WTC11 (cell line): ENCODE data around the gene LAMA1. TPM values are rescaled to one million over a fixed set of nuclear protein-coding genes. Genes with fewer than 3 reads are reported as not detected.

Source experiments
- ATAC-seq: fragments of 200-7000 bp; cut with Tn5 transposase; 2 replicates; pipeline ENCODE4 v1.10.0; 2021; ENCODE audit warnings: mild to moderate bottlenecking, moderate library complexity
- CTCF ChIA-PET: fragments of 300-600 bp; sonication (Branson Sonifier 250); formaldehyde crosslinking; loops from one replicate; lab custom pipeline; 2021; ENCODE audit warnings: antibody characterized with exemption; lab: Charles Lee
- POLR2A ChIA-PET: fragments of 350-600 bp; sonication (Branson Sonifier 250); formaldehyde crosslinking; loops from one replicate; lab custom pipeline; 2021; ENCODE audit warnings: antibody characterized with exemption; lab: Charles Lee
- DNase-seq: peaks from one replicate; pipeline ENCODE4 v3.0.0; 2021; ENCODE audit warnings: low spot score
- H3K27ac Mint-ChIP-seq: 2 replicates; pipeline ENCODE4 v1.8.0; 2021; ENCODE audit warnings: mixed read lengths
- H3K27me3 Mint-ChIP-seq: 2 replicates; pipeline ENCODE4 v1.8.0; 2021; ENCODE audit warnings: low read depth, mild to moderate bottlenecking, moderate library complexity, mixed read lengths
- H3K36me3 Mint-ChIP-seq: 2 replicates; pipeline ENCODE4 v1.8.0; 2021; ENCODE audit warnings: mixed read lengths
- H3K4me1 Mint-ChIP-seq: 2 replicates; pipeline ENCODE4 v1.8.0; 2022; ENCODE audit warnings: mixed read lengths
- H3K4me3 Mint-ChIP-seq: 2 replicates; pipeline ENCODE4 v1.8.0; 2021; ENCODE audit warnings: mild to moderate bottlenecking, moderate library complexity, mixed read lengths
- H3K9me3 Mint-ChIP-seq: 2 replicates; pipeline ENCODE4 v1.8.0; 2021; ENCODE audit warnings: mixed read lengths
- CBFB ChIP-seq: sonication (generic); formaldehyde crosslinking; IDR thresholded peaks from 2 replicates; pipeline ENCODE4 v1.8.1; 2022; ENCODE audit warnings: mild to moderate bottlenecking, low read depth, missing genetic modification reagents
- EMX1 ChIP-seq: fragments of 250-450 bp; sonication (Bioruptor Pico); IDR thresholded peaks from 2 replicates; pipeline ENCODE4 v1.8.0; 2021; ENCODE audit warnings: mild to moderate bottlenecking
- ETV6 ChIP-seq: sonication (generic); formaldehyde crosslinking; IDR thresholded peaks from 2 replicates; pipeline ENCODE4 v1.8.1; 2022; ENCODE audit warnings: mild to moderate bottlenecking, missing genetic modification reagents
- GABPB1 ChIP-seq: sonication (generic); formaldehyde crosslinking; IDR thresholded peaks from 2 replicates; pipeline ENCODE4 v1.8.1; 2023; ENCODE audit warnings: mild to moderate bottlenecking, missing genetic modification reagents
- MXD4 ChIP-seq: fragments of 250-450 bp; sonication (Bioruptor Pico); IDR thresholded peaks from 2 replicates; pipeline ENCODE4 v1.8.0; 2021; ENCODE audit warnings: mild to moderate bottlenecking, moderate library complexity, borderline replicate concordance
- MYBL2 ChIP-seq: sonication (generic); formaldehyde crosslinking; IDR thresholded peaks from 2 replicates; pipeline ENCODE4 v1.8.1; 2023; ENCODE audit warnings: mild to moderate bottlenecking, moderate library complexity, missing genetic modification reagents
- NFATC4 ChIP-seq: fragments of 250-450 bp; sonication (Bioruptor Pico); IDR thresholded peaks from 2 replicates; pipeline ENCODE4 v1.9.0; 2021; ENCODE audit warnings: mild to moderate bottlenecking
- PRDM15 ChIP-seq: sonication (generic); formaldehyde crosslinking; IDR thresholded peaks from 2 replicates; pipeline ENCODE4 v1.8.0; 2022; ENCODE audit warnings: missing genetic modification reagents
- PREB ChIP-seq: sonication (generic); formaldehyde crosslinking; IDR thresholded peaks from 2 replicates; pipeline ENCODE4 v1.8.1; 2022; ENCODE audit warnings: mild to moderate bottlenecking, missing genetic modification reagents, moderate library complexity, borderline replicate concordance
- RORB ChIP-seq: fragments of 250-450 bp; sonication (Bioruptor Pico); IDR thresholded peaks from 2 replicates; pipeline ENCODE4 v1.9.0; 2021; ENCODE audit warnings: mild to moderate bottlenecking
- SOX15 ChIP-seq: fragments of 250-450 bp; sonication (Bioruptor Pico); IDR thresholded peaks from 2 replicates; pipeline ENCODE4 v1.9.0; 2021; ENCODE audit warnings: mild to moderate bottlenecking
- ZBTB21 ChIP-seq: sonication (generic); formaldehyde crosslinking; IDR thresholded peaks from 2 replicates; pipeline ENCODE4 v1.8.1; 2023; ENCODE audit warnings: mild to moderate bottlenecking, missing genetic modification reagents, borderline replicate concordance
- ZNF281 ChIP-seq: sonication (generic); formaldehyde crosslinking; IDR thresholded peaks from 2 replicates; pipeline ENCODE4 v1.8.0; 2023; ENCODE audit warnings: mild to moderate bottlenecking, missing genetic modification reagents
- ZNF425 ChIP-seq: fragments of 250-450 bp; sonication (Bioruptor Pico); conservative IDR thresholded peaks from 2 replicates; pipeline ENCODE4 v1.9.0; 2021; ENCODE audit warnings: mild to moderate bottlenecking
- total RNA-seq: library from RNA; stranded (reverse); gene quantifications from 3 replicates; pipeline ENCODE4 v1.2.3, GENCODE V29; 2021
- TF ChIP-seq, protein P1 (sequence below): fragments of 200-600 bp; IDR thresholded peaks from 2 replicates; pipeline ENCODE4 v1.8.0; 2022; ENCODE audit warnings: antibody characterized with exemption
- TF ChIP-seq, protein P2 (sequence below): sonication (generic); formaldehyde crosslinking; IDR thresholded peaks from 2 replicates; pipeline ENCODE4 v1.8.1; 2023; ENCODE audit warnings: mild to moderate bottlenecking, missing genetic modification reagents, moderate library complexity
- TF ChIP-seq, protein P3 (sequence below): sonication (generic); formaldehyde crosslinking; IDR thresholded peaks from 2 replicates; pipeline ENCODE4 v1.8.0; 2023; ENCODE audit warnings: missing genetic modification reagents

LAMA1 gene
- total RNA-seq, 1 experiment from 2014 or later = 50.7 TPM

DNA sequence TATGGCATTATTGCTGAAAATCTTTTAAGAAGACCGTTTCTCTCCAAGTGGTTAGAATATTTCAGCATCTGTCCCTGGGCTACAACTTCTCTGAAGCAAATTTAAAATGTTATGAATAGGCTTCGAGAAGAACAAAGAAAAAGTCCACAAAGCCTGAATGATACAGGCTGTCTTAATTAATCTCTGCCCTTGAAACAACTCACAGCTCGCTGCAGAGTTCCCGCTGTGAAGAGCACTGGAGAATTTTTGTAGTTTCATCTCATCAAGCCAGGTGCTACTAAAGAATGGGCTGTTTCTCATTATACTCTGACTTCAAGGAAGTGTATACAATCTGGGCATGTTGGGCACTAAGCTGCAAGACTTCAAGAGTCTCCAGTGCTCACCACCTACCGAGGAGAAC lies 67.6 kb downstream of the LAMA1 start:
- ChIA-PET POLR2A (no interaction called here), CTCF (interaction anchor here (1.2 kb wide), 1 partner anchor 11 kb away, joined by 3 read pairs; no protein-coding TSS in a partner anchor)
- no peaks in the 10 kb centered on the region for H3K9me3 Mint-ChIP-seq
- no peak for ATAC-seq
- DNase-seq = no peak
- H3K36me3 Mint-ChIP-seq = peaks cover 5% of the 10 kb centered on the region; the same call in 1 of the 2 replicates
- no peak overlapping the region for H3K4me3 Mint-ChIP-seq
- no peak for TF ChIP-seq GABPB1 (CRISPR knock-in tag)
- no peak for TF ChIP-seq MYBL2 (CRISPR knock-in tag)
- no peak for TF ChIP-seq ETV6
- no peak for TF ChIP-seq EMX1
- TF ChIP-seq RORB (CRISPR knock-in tag) = no peak
- TF ChIP-seq PRDM15 (CRISPR knock-in tag) = no peak
- no peak for TF ChIP-seq ZNF281
- TF ChIP-seq, protein P1, sequence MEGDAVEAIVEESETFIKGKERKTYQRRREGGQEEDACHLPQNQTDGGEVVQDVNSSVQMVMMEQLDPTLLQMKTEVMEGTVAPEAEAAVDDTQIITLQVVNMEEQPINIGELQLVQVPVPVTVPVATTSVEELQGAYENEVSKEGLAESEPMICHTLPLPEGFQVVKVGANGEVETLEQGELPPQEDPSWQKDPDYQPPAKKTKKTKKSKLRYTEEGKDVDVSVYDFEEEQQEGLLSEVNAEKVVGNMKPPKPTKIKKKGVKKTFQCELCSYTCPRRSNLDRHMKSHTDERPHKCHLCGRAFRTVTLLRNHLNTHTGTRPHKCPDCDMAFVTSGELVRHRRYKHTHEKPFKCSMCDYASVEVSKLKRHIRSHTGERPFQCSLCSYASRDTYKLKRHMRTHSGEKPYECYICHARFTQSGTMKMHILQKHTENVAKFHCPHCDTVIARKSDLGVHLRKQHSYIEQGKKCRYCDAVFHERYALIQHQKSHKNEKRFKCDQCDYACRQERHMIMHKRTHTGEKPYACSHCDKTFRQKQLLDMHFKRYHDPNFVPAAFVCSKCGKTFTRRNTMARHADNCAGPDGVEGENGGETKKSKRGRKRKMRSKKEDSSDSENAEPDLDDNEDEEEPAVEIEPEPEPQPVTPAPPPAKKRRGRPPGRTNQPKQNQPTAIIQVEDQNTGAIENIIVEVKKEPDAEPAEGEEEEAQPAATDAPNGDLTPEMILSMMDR = no peak
- no peak for TF ChIP-seq PREB (CRISPR knock-in tag)
- no peak for TF ChIP-seq NFATC4 (CRISPR knock-in tag)
- H3K4me1 Mint-ChIP-seq = no peaks in the 10 kb centered on the region
- no peaks in the 10 kb centered on the region for H3K27me3 Mint-ChIP-seq
- H3K27ac Mint-ChIP-seq = no peak overlapping the region

DNA sequence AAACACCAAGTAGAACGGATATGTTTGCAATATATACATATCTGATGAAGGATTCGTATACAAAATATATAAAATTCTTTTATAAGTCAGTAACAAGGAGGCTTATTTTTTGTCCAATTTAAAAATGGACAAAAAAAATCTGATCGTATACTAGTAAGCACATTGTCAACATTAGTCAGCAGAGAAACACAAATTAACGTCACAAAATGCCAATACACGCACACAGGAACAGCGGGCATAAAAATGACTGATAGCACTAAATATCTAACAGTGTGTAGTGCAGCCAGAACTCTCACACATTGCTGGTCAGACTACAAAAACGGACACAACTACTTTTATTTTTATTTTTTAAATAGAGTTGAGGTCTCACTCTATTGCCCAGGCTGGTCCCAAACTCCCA lies 69.5 kb downstream of the LAMA1 start:
- DNase-seq (no peak), ATAC-seq (no peak)
- peaks cover 8% of the 10 kb centered on the region; the same call in 1 of the 2 replicates for H3K36me3 Mint-ChIP-seq
- POLR2A ChIA-PET = no interaction called here
- no peaks in the 10 kb centered on the region for H3K9me3 Mint-ChIP-seq
- H3K4me1 Mint-ChIP-seq = no peaks in the 10 kb centered on the region
- H3K27me3 Mint-ChIP-seq = no peaks in the 10 kb centered on the region
- CTCF ChIA-PET = no interaction called here
- no peak for TF ChIP-seq ZNF425 (CRISPR knock-in tag)
- TF ChIP-seq CBFB (CRISPR knock-in tag) = no peak
- TF ChIP-seq ZBTB21 (CRISPR knock-in tag) = no peak
- TF ChIP-seq MYBL2 (CRISPR knock-in tag) = no peak
- TF ChIP-seq PRDM15 (CRISPR knock-in tag) = no peak
- TF ChIP-seq, protein P2, sequence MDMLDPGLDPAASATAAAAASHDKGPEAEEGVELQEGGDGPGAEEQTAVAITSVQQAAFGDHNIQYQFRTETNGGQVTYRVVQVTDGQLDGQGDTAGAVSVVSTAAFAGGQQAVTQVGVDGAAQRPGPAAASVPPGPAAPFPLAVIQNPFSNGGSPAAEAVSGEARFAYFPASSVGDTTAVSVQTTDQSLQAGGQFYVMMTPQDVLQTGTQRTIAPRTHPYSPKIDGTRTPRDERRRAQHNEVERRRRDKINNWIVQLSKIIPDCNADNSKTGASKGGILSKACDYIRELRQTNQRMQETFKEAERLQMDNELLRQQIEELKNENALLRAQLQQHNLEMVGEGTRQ = no peak
- TF ChIP-seq, protein P3, sequence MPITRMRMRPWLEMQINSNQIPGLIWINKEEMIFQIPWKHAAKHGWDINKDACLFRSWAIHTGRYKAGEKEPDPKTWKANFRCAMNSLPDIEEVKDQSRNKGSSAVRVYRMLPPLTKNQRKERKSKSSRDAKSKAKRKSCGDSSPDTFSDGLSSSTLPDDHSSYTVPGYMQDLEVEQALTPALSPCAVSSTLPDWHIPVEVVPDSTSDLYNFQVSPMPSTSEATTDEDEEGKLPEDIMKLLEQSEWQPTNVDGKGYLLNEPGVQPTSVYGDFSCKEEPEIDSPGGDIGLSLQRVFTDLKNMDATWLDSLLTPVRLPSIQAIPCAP = no peak
- no peak for TF ChIP-seq MXD4 (CRISPR knock-in tag)
- TF ChIP-seq SOX15 (CRISPR knock-in tag) = no peak
- no peak for TF ChIP-seq EMX1
- no peak overlapping the region for H3K27ac Mint-ChIP-seq
- H3K4me3 Mint-ChIP-seq = no peak overlapping the region
